ENCODE results near the gene CASP3.
"Not testable (repeated sequence)": the region's sequence is repeated elsewhere in the genome, so short reads cannot be mapped to it uniquely, and the experiment has no call there.

CASP3 gene

GRCh38 chr4:184657144-184657543, 7.9 kb upstream of the CASP3 start:
- H3K27me3 Mint-ChIP-seq (ENCODE audit: low read depth, poor library complexity), result no peaks in the 10 kb centered on the region
- DNase-seq, result no peak
- H3K4me3 Mint-ChIP-seq, result no peak overlapping the region
- peaks cover 2% of the 10 kb centered on the region for H3K4me1 Mint-ChIP-seq
- H3K9me3 Mint-ChIP-seq, result no peaks in the 10 kb centered on the region
- H3K27ac Mint-ChIP-seq, result no peak overlapping the region
- peaks cover 38% of the 10 kb centered on the region for H3K36me3 Mint-ChIP-seq (ENCODE audit: low read depth)
- TF ChIP-seq, protein P1, sequence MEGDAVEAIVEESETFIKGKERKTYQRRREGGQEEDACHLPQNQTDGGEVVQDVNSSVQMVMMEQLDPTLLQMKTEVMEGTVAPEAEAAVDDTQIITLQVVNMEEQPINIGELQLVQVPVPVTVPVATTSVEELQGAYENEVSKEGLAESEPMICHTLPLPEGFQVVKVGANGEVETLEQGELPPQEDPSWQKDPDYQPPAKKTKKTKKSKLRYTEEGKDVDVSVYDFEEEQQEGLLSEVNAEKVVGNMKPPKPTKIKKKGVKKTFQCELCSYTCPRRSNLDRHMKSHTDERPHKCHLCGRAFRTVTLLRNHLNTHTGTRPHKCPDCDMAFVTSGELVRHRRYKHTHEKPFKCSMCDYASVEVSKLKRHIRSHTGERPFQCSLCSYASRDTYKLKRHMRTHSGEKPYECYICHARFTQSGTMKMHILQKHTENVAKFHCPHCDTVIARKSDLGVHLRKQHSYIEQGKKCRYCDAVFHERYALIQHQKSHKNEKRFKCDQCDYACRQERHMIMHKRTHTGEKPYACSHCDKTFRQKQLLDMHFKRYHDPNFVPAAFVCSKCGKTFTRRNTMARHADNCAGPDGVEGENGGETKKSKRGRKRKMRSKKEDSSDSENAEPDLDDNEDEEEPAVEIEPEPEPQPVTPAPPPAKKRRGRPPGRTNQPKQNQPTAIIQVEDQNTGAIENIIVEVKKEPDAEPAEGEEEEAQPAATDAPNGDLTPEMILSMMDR (IDR thresholded peaks at IDR 0.05), result no peak

- TF ChIP-seq, protein P1 (IDR thresholded peaks at IDR 0.05), result no peak
- H3K27ac Mint-ChIP-seq, result no peak overlapping the region
- no peaks in the 10 kb centered on the region for H3K27me3 Mint-ChIP-seq (ENCODE audit: low read depth, poor library complexity)
- H3K36me3 Mint-ChIP-seq (ENCODE audit: low read depth), result peaks cover 38% of the 10 kb centered on the region
- H3K4me3 Mint-ChIP-seq, result no peak overlapping the region
- H3K9me3 Mint-ChIP-seq, result no peaks in the 10 kb centered on the region
- no peak for DNase-seq
- peaks cover 6% of the 10 kb centered on the region for H3K4me1 Mint-ChIP-seq
Observed at GRCh38 chr4:184655889-184656869, 6.9 kb upstream of the CASP3 start.

DNA sequence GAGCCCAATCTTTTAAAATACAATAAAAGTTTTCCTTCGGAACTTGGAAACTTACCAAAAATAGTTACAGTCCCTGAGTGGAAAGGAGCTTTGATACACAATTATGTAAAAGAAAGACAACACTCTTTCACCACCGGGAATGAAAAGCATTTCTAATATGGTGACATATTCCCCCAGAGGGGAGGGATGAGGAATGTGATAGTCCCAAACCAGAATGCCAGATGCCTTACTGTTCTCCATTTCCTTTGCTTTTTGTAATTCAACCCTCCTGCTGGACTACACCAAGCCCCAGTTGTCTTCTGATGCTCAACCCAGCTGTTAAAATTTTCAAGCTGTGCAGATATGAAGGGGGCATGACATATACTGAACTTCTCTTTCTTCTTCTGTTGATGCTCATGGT, 4.4 kb upstream of the CASP3 start:
- Mint-ChIP-seq H3K27me3 (ENCODE audit: low read depth, poor library complexity) (no peaks in the 10 kb centered on the region), H3K4me1 (peaks cover 18% of the 10 kb centered on the region), H3K9me3 (no peaks in the 10 kb centered on the region), H3K27ac (no peak overlapping the region), H3K4me3 (no peak overlapping the region), H3K36me3 (ENCODE audit: low read depth) (peaks cover 34% of the 10 kb centered on the region)
- DNase-seq, result no peak
- TF ChIP-seq, protein P1 (IDR thresholded peaks at IDR 0.05), result no peak

GRCh38 chr4:184652681-184653080, 3.4 kb upstream of the CASP3 start:
- peaks cover 29% of the 10 kb centered on the region for H3K36me3 Mint-ChIP-seq (ENCODE audit: low read depth)
- not testable (repeated sequence) for DNase-seq; H3K4me3 Mint-ChIP-seq; H3K27me3 Mint-ChIP-seq (ENCODE audit: low read depth, poor library complexity); H3K27ac Mint-ChIP-seq; H3K9me3 Mint-ChIP-seq
- H3K4me1 Mint-ChIP-seq, result peaks cover 26% of the 10 kb centered on the region

DNA sequence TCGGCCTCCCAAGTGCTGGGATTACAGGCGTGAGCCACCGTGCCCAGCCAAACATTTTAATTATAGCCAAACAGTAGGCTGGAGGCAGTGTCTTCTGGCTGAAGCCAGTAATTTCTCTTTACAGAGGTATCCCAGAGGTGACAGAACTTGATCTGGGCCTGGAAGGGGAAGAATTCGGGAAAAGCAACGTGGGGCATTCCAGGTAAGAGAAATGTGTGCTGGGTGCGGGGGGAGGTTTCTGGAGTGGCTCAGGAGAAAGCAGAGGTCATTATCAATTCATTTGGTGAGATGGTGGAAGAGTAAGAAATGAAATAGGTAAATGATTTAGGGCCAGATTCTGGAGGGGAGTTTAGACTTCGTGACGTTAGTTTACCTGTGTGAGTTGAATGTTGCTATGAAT, 2.7 kb upstream of the CASP3 start:
- TF ChIP-seq, protein P1 (IDR thresholded peaks at IDR 0.05), result no peak
- Mint-ChIP-seq H3K36me3 (ENCODE audit: low read depth) (peaks cover 21% of the 10 kb centered on the region), H3K4me1 (peaks cover 34% of the 10 kb centered on the region), H3K9me3 (no peaks in the 10 kb centered on the region), H3K27ac (no peak overlapping the region), H3K27me3 (ENCODE audit: low read depth, poor library complexity) (peaks cover 2% of the 10 kb centered on the region), H3K4me3 (no peak overlapping the region)
- no peak for DNase-seq

- TF ChIP-seq, protein P1 (IDR thresholded peaks at IDR 0.05), result no peak
- peak; percentile 24 for DNase-seq
- Mint-ChIP-seq H3K4me3 (peak overlapping the region; percentile 92), H3K36me3 (ENCODE audit: low read depth) (peaks cover 10% of the 10 kb centered on the region), H3K9me3 (no peaks in the 10 kb centered on the region), H3K4me1 (peaks cover 49% of the 10 kb centered on the region), H3K27ac (peak overlapping the region; percentile 98), H3K27me3 (ENCODE audit: low read depth, poor library complexity) (peaks cover 5% of the 10 kb centered on the region)
Observed at GRCh38 chr4:184649971-184650855, 966 bp upstream of the CASP3 start.

All from nephron progenitor cell (in vitro differentiated cells).